HepG2 (cell line): ENCODE data around the gene H6PD. TPM values are rescaled to one million over a fixed set of nuclear protein-coding genes. Genes with fewer than 3 reads are reported as not detected.

ENCODE experiments used
- ARID3A ChIP-seq: IDR thresholded peaks from 2 replicates; pipeline ENCODE4 v1.6.1; 2012; ENCODE audit warnings: low read depth, low read length, improper control_type of control experiment
- ATF5 ChIP-seq: sonication (generic); formaldehyde crosslinking; IDR thresholded peaks from 2 replicates; pipeline ENCODE4 v1.4.0; 2020; ENCODE audit warnings: mild to moderate bottlenecking, low read depth, missing genetic modification reagents
- CEBPZ ChIP-seq: IDR thresholded peaks from 2 replicates; pipeline ENCODE4 v1.6.1; 2012; ENCODE audit warnings: low read length, improper control_type of control experiment
- CENPBD1 ChIP-seq: sonication (generic); formaldehyde crosslinking; IDR thresholded peaks from 2 replicates; pipeline ENCODE4 v1.8.0; 2022; ENCODE audit warnings: missing genetic modification reagents, low read depth, mild to moderate bottlenecking, borderline replicate concordance
- HNRNPH1 ChIP-seq: fragments of 200-400 bp; formaldehyde crosslinking; optimal IDR thresholded peaks from 2 replicates; pipeline ENCODE3; 2017; ENCODE audit warnings: mild to moderate bottlenecking, low read depth, low read length
- LCORL ChIP-seq, 2 experiments: fragments of 450-650 bp in 1 of 2; sonication (generic) in 1 of 2; formaldehyde crosslinking in 1 of 2; IDR thresholded peaks; 2 replicates each; pipeline versions ENCODE4 v1.5.0 to v1.6.1; 2017 to 2020; ENCODE audit warnings: antibody characterized with exemption in 1 of 2, missing genetic modification reagents in 1 of 2
- MTF1 ChIP-seq: sonication (generic); formaldehyde crosslinking; IDR thresholded peaks from 2 replicates; pipeline ENCODE4 v1.5.0; 2020; ENCODE audit warnings: missing genetic modification reagents
- MXI1 ChIP-seq: IDR thresholded peaks from 3 replicates; pipeline ENCODE4 v1.6.1; 2012; ENCODE audit warnings: low read depth, low read length, inconsistent platforms, borderline replicate concordance
- PRMT3 ChIP-seq: sonication (generic); formaldehyde crosslinking; IDR thresholded peaks from 2 replicates; pipeline ENCODE4 v1.8.1; 2022; ENCODE audit warnings: low read depth, mild to moderate bottlenecking, moderate library complexity, missing genetic modification reagents, borderline replicate concordance
- RFX1 ChIP-seq: fragments of 450-650 bp; IDR thresholded peaks from 2 replicates; pipeline ENCODE4 v1.6.1; 2017
- SAFB2 ChIP-seq: sonication (generic); formaldehyde crosslinking; IDR thresholded peaks from 2 replicates; pipeline ENCODE4 v1.5.1; 2020; ENCODE audit warnings: missing genetic modification reagents, low read depth, mild to moderate bottlenecking, borderline replicate concordance
- SYNCRIP ChIP-seq: fragments of 200-400 bp; formaldehyde crosslinking; IDR thresholded peaks from 2 replicates; pipeline ENCODE4 v1.6.1; 2018; ENCODE audit warnings: mild to moderate bottlenecking, low read depth, low read length; ENCODE audit not compliant: insufficient read depth
- TBL1XR1 ChIP-seq: fragments of 150-350 bp; IDR thresholded peaks from 2 replicates; pipeline ENCODE4 v1.6.1; 2014; ENCODE audit warnings: borderline replicate concordance, low read length; ENCODE audit not compliant: partially characterized antibody
- TEAD2 ChIP-seq: sonication (generic); formaldehyde crosslinking; IDR thresholded peaks from 2 replicates; pipeline ENCODE4 v1.9.0; 2021; ENCODE audit warnings: missing genetic modification reagents
- THYN1 ChIP-seq: sonication (generic); formaldehyde crosslinking; IDR thresholded peaks from 2 replicates; pipeline ENCODE4 v1.8.1; 2023; ENCODE audit warnings: low read depth, mild to moderate bottlenecking, moderate library complexity, missing genetic modification reagents, borderline replicate concordance
- TOPORS ChIP-seq: sonication (generic); formaldehyde crosslinking; IDR thresholded peaks from 2 replicates; pipeline ENCODE4 v1.8.0; 2023; ENCODE audit warnings: mild to moderate bottlenecking, missing genetic modification reagents
- ZFYVE20 ChIP-seq: sonication (generic); formaldehyde crosslinking; IDR thresholded peaks from 2 replicates; pipeline ENCODE4 v1.8.0; 2023; ENCODE audit warnings: low read depth, mild to moderate bottlenecking, moderate library complexity, missing genetic modification reagents, borderline replicate concordance
- ZNF549 ChIP-seq: sonication (generic); formaldehyde crosslinking; IDR thresholded peaks from 2 replicates; pipeline ENCODE4 v1.5.0; 2020; ENCODE audit warnings: missing genetic modification reagents
- ZNF557 ChIP-seq: sonication (generic); formaldehyde crosslinking; IDR thresholded peaks from 2 replicates; pipeline ENCODE4 v1.4.0; 2020; ENCODE audit warnings: missing genetic modification reagents
- ZNF567 ChIP-seq: sonication (generic); formaldehyde crosslinking; IDR thresholded peaks from 2 replicates; pipeline ENCODE4 v1.8.1; 2023; ENCODE audit warnings: mild to moderate bottlenecking, missing genetic modification reagents, borderline replicate concordance
- polyA plus RNA-seq, 8 experiments: library from polyadenylated mRNA; depleted of rRNA in 3 of 8; stranded (reverse) in 7 of 8; unstranded in 1 of 8; fragments of >200 nt; fragmentation: Illumina TruSeq in 4 of 8; extraction: Trizol in 4 of 8; gene quantifications; 2 replicates each; pipeline versions ENCODE4 v1.2.1 to v1.2.3, GENCODE V29; 2011 to 2016; ENCODE audit warnings: low read depth in 4 of 8, missing spikeins in 1 of 8, mixed read lengths in 1 of 8; ENCODE audit not compliant: insufficient read depth in 1 of 8
- total RNA-seq, 5 experiments: library from RNA; depleted of rRNA; stranded (reverse); fragments of >200 nt; fragmentation: Illumina TruSeq; extraction: Trizol; gene quantifications; 2 replicates each; pipeline ENCODE4 v1.2.3, GENCODE V29; 2016; ENCODE audit warnings: low read depth in 1 of 5

The H6PD gene
- total and polyA plus RNA-seq, 2 of the 13 experiments (the other 11 are each of a cell fraction or from before 2014, with no cell fraction given) = 9.3 to 14.1 TPM

- no peak for TF ChIP-seq ARID3A
- TF ChIP-seq LCORL (IDR thresholded peaks at IDR 0.05) = no peak
- peak; percentile 75 for TF ChIP-seq LCORL (CRISPR knock-in tag; IDR thresholded peaks at IDR 0.05)
- TF ChIP-seq ZFYVE20 = no peak
- no peak for TF ChIP-seq ZNF567
- TF ChIP-seq TBL1XR1 = no peak
- TF ChIP-seq TOPORS (CRISPR knock-in tag) = no peak
- TF ChIP-seq ZNF549 (CRISPR knock-in tag) = no peak
- no peak for TF ChIP-seq TEAD2
- no peak for TF ChIP-seq SYNCRIP
- TF ChIP-seq SAFB2 (CRISPR knock-in tag) = no peak; the same call in 1 of the 2 replicates
- no peak for TF ChIP-seq RFX1
- no peak for TF ChIP-seq CENPBD1
- no peak for TF ChIP-seq ATF5 (CRISPR knock-in tag)
- TF ChIP-seq ZNF557 (CRISPR knock-in tag) = no peak
- no peak for TF ChIP-seq PRMT3 (CRISPR knock-in tag)
- TF ChIP-seq THYN1 (CRISPR knock-in tag) = no peak
- peak; percentile 43; the same call in 1 of the 3 replicates for TF ChIP-seq MXI1
- TF ChIP-seq HNRNPH1 = no peak
- TF ChIP-seq CEBPZ = no peak
- no peak for TF ChIP-seq MTF1
These were observed 5.2 kb downstream of the H6PD start (continued) for GRCh38 chr1:9239622-9240401.
